Suppressor macrophage (primary cell): Measurements from ENCODE around the gene ARHGEF28.

Experiments
- DNase-seq, 4 experiments: peaks; one replicate each; pipeline ENCODE4 v3.0.0-alpha.2; 2020 to 2022

The ARHGEF28 gene

DNA sequence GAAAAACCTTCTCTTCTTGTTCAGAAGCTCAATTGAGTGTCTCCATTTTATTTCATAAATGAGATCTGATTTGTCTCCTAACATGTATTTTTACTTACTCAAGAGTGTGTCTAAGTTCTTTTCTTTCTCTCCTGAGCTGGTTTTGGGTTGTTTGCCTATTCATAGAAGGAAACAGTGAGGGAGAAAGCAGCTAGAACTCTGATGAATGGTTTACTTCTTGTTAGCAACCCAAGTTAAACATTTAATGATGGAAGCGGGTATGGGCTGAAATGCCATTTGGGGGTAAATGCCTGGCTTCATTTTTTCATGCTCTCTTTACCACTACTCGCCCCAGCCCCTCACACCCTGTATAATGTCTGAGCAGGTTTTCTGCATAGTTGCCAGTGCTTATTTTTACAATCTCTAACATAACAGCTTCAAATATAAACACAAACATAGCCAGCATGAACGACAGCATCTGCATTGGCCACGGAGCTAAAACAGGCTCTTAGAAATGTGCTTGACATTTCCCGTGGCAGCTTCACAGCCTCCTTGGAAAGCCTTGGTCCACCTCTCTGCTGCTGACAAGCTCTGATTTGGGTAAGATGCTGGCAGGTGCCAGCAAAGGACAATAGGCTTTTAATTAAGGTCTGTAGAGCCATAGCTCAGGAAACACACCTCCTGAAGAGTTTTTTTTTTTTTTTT lies 321.1 kb downstream of the ARHGEF28 start:
- DNase-seq = no peak

- no peak for DNase-seq
These were observed 322.1 kb downstream of the ARHGEF28 start for GRCh38 chr5:73947906-73948640.

DNA sequence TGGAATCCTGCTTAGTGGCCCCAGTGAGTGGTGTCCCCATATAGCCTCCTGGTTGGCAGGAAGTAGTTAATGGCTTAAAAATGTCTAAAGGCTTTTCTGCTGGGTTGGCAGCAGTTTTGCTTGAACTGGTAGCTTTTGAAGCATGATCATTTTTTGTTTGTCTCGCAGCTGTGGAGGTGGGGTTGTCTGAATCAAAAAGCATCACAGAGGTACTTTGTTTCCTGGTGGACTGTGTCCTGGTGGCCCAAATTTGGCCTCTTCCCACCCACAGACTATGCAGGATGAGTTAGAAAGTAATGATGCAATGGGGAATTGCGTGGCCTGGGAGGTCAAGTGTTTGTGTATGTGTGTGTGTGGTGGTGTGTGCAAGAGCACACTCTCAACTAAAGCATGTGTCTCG lies 322.7 kb downstream of the ARHGEF28 start:
- peak in 3 of 4 experiments; percentile 9 to 23 (median 13) for DNase-seq

GRCh38 chr5:73950441-73950873 lies 324.5 kb downstream of the ARHGEF28 start:
- DNase-seq = no peak

- no peak for DNase-seq
These were observed 325.0 kb downstream of the ARHGEF28 start for GRCh38 chr5:73950912-73951430.

DNA sequence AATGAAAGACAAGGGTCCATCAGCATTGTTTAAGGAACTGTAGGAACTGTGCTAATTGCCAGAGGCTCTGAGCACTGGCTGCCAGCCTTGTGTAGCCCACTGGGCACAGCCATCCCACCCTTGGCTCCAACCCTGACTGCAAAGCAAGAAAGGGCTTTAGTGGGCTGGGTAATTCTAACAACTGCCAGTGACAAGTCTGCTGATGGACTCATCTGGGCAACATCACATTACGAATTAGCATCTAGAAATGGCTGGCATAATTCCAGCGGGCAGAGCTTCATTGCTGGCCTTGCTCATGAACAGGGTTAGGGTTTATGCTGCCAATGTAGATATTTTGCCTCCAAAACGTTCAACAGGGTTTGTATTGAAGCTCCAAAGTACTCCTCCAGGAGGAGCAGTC lies 326.9 kb downstream of the ARHGEF28 start:
- no peak for DNase-seq

DNA sequence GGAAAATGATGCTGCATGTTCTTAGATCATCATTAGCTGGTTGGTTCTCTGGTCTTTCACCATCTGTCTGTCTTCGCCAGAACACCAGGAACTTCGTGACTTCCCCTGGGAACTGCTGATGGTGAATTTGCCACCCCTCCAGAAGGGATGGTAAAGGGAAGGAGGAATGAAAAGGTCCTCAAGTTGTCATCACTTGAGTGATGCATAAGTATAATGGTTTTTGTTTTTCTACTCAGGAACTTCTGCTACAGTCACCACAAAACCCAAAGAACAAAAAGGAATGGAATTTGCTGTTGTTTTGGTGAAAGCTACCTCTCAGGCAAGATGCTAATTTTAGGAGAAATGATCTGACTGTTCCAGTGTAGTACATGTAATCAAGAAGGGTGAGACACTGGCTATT lies 328.4 kb downstream of the ARHGEF28 start:
- no peak for DNase-seq

GRCh38 chr5:73955271-73955846 lies 329.4 kb downstream of the ARHGEF28 start:
- no peak for DNase-seq

DNA sequence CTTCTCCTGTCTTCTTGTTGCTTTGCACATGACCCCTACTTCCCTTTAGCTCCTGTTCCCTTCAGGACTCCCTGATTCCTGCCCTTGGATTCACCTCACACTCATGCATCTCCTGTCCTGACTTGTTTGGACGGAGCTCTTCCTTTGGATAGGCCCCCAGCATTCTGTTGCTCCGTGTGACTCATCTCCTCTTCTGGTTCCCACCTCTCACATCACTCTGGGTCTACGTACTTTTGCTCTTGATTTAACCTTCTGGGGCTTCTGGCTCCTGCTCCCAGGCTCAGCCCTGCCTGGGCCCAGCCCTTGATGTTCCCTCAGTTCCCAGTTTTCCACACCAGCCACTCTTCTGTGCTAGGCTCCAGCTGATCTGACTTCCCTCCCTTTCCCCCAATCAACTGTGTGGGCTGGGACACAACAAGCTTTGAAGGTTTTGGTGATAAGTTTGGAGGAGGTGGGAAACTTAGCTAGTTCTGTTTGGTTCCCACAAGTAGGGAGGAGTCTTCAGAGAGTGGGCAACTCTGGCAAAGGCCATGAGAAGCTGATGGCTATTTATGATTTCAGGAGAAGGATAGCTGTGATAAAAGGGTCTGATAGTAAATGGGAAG lies 331.5 kb downstream of the ARHGEF28 start:
- no peak for DNase-seq

GRCh38 chr5:73958037-73958436 lies 332.0 kb downstream of the ARHGEF28 start:
- no peak for DNase-seq

- DNase-seq = no peak
These were observed 334.0 kb downstream of the ARHGEF28 start for GRCh38 chr5:73960023-73960422.

GRCh38 chr5:73960426-73960825 lies 334.4 kb downstream of the ARHGEF28 start:
- DNase-seq = no peak

GRCh38 chr5:73962801-73963425 lies 336.9 kb downstream of the ARHGEF28 start:
- DNase-seq = no peak

GRCh38 chr5:73964352-73964865 lies 338.4 kb downstream of the ARHGEF28 start:
- no peak for DNase-seq

- no peak for DNase-seq
These were observed 340.5 kb downstream of the ARHGEF28 start for GRCh38 chr5:73966451-73966850.

DNA sequence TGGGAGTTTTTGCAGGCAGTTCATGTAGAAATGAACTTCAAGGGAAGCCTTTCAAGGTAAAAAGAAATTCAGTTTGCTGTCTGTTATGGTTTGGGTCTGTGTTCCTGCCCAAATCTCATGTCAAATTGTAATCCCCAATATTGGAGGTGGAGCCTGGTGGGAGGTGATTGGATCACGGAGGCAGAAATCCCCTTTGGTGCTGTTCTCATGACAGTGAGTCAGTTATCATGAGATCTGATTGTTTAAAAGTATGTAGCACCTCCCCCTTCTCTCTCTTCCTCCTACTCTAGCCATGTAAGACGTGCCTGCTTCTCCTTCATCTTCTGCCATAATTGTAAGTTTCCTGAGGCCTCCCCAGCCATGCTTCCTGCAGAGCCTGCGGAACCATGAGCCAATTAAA lies 341.4 kb downstream of the ARHGEF28 start:
- peak; percentile 15 to 66 (median 48) for DNase-seq

DNA sequence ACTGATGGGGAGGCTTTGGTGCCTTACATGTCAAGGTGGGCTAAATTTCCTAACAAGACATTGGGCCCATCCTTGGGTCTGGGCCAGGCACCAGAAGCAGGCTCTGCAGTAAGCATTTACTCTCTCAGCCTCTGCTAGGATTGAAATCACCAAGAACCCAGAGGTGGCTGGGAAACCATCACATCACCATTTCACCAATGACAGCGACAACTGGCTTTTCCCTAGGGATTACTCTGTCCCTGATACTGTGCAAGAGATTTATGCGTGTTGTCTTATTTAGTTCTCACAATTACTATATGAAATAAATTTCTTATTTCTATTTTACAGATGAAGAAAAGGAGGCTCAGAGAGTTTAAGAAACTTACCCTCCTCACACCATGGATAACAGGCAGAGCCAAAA lies 342.2 kb downstream of the ARHGEF28 start:
- DNase-seq = no peak

- no peak for DNase-seq
These were observed 342.7 kb downstream of the ARHGEF28 start for GRCh38 chr5:73968729-73969128.

- no peak for DNase-seq
These were observed 343.4 kb downstream of the ARHGEF28 start for GRCh38 chr5:73969195-73970036.

DNA sequence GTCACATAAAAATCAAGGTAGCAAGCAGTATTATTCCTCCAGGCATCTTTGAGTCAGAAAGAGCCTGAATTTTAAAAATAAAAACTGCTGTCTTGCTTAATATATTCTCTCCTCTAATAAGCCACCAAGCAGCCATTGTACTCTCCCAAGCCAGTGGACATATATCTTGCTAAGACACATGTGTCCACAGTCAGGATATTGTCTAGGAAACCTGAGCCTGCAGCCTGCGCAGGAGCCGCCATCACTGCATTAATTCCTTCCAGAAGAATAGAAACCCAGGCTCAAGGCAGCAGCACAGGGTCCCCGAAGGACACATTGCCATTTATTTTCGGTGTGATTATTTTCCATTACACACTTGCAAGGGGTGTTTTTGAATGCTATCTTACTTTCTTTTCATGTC lies 345.3 kb downstream of the ARHGEF28 start:
- DNase-seq = no peak

DNA sequence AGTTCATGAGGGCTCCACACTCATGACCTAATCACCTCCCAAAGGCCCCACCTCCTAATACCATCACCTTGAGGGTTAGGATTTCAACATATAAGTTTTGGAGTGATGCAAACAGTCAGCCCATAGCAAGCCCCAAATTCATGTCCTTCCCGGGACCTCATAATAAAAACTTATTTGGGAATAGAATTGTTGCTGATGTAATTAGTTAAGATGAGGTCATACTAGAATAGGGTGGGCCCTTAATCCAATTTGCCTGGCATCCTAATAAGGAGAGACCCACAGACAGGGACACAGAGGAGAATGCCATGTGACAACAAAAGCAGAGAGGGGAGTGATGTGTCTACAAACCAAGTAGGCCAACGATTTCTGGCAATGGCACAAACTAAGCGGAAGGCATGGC lies 347.1 kb downstream of the ARHGEF28 start:
- no peak for DNase-seq
